Common myeloid progenitor, CD34-positive (primary cell): ENCODE results near the gene NPM1.

Experiments
- CTCF ChIA-PET: fragments of 350-600 bp; sonication (Branson Sonifier 250); formaldehyde crosslinking; loops from one replicate; lab custom pipeline; 2021; ENCODE audit warnings: antibody characterized with exemption; lab: Charles Lee
- POLR2A ChIA-PET: fragments of 350-600 bp; sonication (Branson Sonifier 250); formaldehyde crosslinking; loops from one replicate; lab custom pipeline; 2021; ENCODE audit warnings: antibody characterized with exemption; lab: Charles Lee
- DNase-seq, 3 donors: peaks; one replicate each; pipeline versions ENCODE4 v3.0.0 to v3.0.0-alpha.2; 2013
- H3K27ac ChIP-seq, 2 experiments: 1 replicate in 1 of 2; 2 replicates in 1 of 2; pipeline ENCODE4 v1.7.0; 2013; ENCODE audit warnings: inconsistent platforms in 2 of 2, low read length in 2 of 2, mild to moderate bottlenecking in 2 of 2, low read depth in 1 of 2, moderate library complexity in 1 of 2; ENCODE audit not compliant: severe bottlenecking in 2 of 2, insufficient read depth in 1 of 2, poor library complexity in 1 of 2
- H3K27me3 ChIP-seq, 5 experiments: replicated peaks in 2 of 5; 1 replicate in 3 of 5; 2 replicates in 2 of 5; pipeline versions ENCODE4 v1.6.1 to v1.7.0; 2013; ENCODE audit warnings: low read length in 4 of 5, mild to moderate bottlenecking in 2 of 5, moderate library complexity in 2 of 5, inconsistent platforms in 1 of 5; ENCODE audit not compliant: insufficient read depth in 5 of 5, control insufficient read depth in 4 of 5
- H3K36me3 ChIP-seq, 4 experiments: 1 replicate in 2 of 4; 2 replicates in 2 of 4; pipeline versions ENCODE4 v1.6.1 to v1.7.0; 2013; ENCODE audit warnings: low read length in 3 of 4, control low read depth in 1 of 4, mild to moderate bottlenecking in 1 of 4; ENCODE audit not compliant: control insufficient read depth in 4 of 4, insufficient read depth in 4 of 4
- H3K4me1 ChIP-seq, 4 experiments: 1 replicate in 3 of 4; 2 replicates in 1 of 4; pipeline versions ENCODE4 v1.6.1 to v1.7.1; 2013; ENCODE audit warnings: low read length in 3 of 4, mild to moderate bottlenecking in 3 of 4, control low read depth in 1 of 4, inconsistent platforms in 1 of 4, moderate library complexity in 1 of 4; ENCODE audit not compliant: control insufficient read depth in 4 of 4, insufficient read depth in 4 of 4; ENCODE audit errors: control extremely low read depth in 1 of 4
- H3K4me3 ChIP-seq, 7 experiments: 1 replicate in 4 of 7; 2 replicates in 3 of 7; pipeline versions ENCODE4 v1.5.1 to v1.7.0; 2013; ENCODE audit warnings: mild to moderate bottlenecking in 7 of 7, low read length in 6 of 7, moderate library complexity in 6 of 7, inconsistent platforms in 2 of 7, low read depth in 2 of 7, control low read depth in 1 of 7; ENCODE audit not compliant: insufficient read depth in 4 of 7, control insufficient read depth in 1 of 7; ENCODE audit errors: extremely low read depth in 1 of 7
- H3K9me3 ChIP-seq, 5 experiments: 1 replicate in 4 of 5; 2 replicates in 1 of 5; pipeline versions ENCODE4 v1.6.1 to v1.7.1; 2013; ENCODE audit warnings: low read length in 4 of 5, mild to moderate bottlenecking in 2 of 5, inconsistent platforms in 1 of 5, low read depth in 1 of 5, moderate library complexity in 1 of 5; ENCODE audit not compliant: control insufficient read depth in 4 of 5, insufficient read depth in 2 of 5; ENCODE audit errors: control extremely low read depth in 1 of 5
- WGBS: methylation state at CpG from one replicate; pipeline ENCODE4 v1.1.5; 2013; ENCODE audit not compliant: insufficient coverage; 5-methylcytosine and 5-hydroxymethylcytosine counted together

NPM1 gene

DNA sequence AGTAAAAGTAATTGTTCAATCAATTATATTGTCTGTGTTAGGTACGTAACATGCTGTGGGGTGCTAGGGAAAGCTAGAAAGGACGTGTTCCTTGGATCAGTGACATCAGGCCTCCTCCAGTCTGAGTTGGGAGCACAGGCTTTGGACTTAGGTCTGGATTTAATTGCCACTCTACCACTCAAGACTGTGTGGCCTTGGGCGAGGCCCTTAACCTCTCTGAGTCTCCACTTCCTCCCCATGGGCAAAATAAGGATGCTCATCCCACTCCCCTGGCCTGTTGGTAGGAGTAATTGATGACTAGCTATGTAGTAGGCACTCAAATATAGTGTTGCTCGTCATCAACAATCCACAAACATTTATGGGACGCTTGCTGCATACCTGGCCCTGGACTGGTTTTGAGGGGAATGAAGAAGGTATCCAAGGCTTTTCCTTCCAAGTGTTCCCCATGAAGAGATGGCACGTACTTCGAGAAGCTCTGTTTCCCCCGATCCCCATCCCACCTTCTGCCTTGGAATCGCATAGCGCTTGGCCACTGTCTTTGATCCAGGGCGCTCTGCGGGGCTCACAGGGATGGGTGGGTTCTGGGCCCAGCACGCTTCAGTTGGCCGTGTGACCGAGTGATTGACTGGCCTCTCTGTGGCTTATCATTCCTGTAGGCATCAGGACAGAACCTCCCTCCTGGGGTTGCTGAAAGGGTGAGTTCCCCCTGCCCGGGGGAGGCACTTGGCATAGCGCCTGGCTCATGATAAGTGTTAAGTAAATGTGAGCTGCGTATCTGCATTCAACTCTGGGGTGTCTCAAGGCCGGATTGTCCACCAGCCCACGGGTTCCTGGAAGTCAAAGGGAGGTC is 39.9 kb downstream of the NPM1 start:
- no peak overlapping the region for H3K4me3 ChIP-seq
- H3K9me3 ChIP-seq, result no peaks in the 10 kb centered on the region
- POLR2A ChIA-PET, result no interaction called here
- DNase-seq, result no peak
- H3K27me3 ChIP-seq, result peaks cover 0 to 2% (median 0%) of the 10 kb centered on the region in 5 experiments
- H3K36me3 ChIP-seq, result no peaks in the 10 kb centered on the region
- no peaks in the 10 kb centered on the region for H3K4me1 ChIP-seq
- WGBS, result 90% methylated on average over 12 of the region's 20 CpGs
- CTCF ChIA-PET, result interaction anchor here (1.1 kb wide), 1 partner anchor 432 kb away, joined by 3 read pairs; no protein-coding TSS in a partner anchor
- no peak overlapping the region for H3K27ac ChIP-seq

DNA sequence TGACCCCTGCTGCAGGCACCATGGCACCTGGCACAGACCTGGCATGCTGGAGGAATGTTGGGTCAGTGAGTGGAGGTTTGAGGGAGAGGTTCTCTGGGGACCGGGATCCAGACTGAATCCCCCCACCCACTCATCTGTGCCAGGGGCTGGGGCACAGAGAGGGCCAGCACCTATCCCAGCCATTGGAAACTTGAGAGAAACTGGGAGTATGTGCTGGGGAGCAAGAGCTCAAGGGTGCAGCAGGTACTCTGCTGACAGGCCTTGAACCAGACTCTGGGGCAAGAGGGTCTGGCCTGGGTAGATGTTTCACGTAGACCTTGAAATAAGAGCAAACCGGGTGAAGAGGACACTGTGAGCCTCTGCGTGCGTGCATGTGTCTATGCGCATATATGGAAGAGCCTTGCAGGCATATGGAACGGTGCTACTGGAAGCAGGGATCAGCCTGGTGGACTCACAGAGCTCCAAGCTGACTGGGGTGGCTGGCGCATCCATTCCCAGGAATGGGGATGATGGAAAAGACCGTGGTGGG is 40.6 kb downstream of the NPM1 start:
- H3K36me3 ChIP-seq, result no peaks in the 10 kb centered on the region
- H3K4me1 ChIP-seq, result no peaks in the 10 kb centered on the region
- 95% methylated on average over 8 of the region's 9 CpGs for WGBS
- H3K27me3 ChIP-seq, result peaks cover 0 to 2% (median 0%) of the 10 kb centered on the region in 5 experiments
- ChIA-PET CTCF (interaction anchor here (1.1 kb wide), 1 partner anchor 431 kb away, joined by 3 read pairs; no protein-coding TSS in a partner anchor), POLR2A (no interaction called here)
- H3K27ac ChIP-seq, result no peak overlapping the region
- no peak for DNase-seq
- no peaks in the 10 kb centered on the region for H3K9me3 ChIP-seq
- no peak overlapping the region for H3K4me3 ChIP-seq

DNA sequence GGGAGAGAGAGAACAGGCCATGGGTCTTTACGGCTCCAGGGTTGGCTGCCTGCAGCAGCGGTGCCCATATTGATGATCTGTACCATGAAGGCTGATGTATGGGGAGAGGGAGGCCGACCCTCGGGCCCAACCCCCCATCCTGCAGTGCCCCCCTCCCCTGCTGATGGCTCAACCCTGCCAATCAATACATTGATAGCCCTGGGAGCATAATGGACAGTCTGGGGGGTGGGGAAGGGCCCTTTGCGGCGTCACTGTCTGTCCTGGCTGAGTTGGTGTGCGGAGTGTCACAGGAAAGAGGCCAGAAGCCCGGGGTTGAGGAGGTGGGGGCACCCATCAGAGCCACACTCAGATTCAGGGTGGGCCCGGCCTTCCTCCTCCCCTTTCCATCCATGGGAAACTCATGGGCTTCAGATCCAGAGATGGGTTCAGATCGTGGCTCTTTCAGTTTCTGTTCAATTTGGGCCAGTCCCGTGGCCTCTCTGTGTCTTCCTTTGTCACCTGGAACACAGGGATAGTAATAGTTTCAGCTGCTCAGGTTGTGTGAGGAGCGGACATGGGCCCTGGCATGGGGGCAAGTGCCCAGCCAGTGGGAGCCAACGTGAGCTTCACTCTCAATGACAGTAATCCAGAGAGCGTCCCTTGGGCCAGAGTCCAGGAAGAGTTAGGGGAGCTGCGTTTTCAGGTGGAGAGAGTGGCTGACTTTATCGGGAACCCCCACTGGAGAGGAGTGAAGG is 41.3 kb downstream of the NPM1 start:
- Histone ChIP-seq H3K27me3 (peaks cover 0 to 2% (median 0%) of the 10 kb centered on the region in 5 experiments), H3K4me1 (no peaks in the 10 kb centered on the region), H3K9me3 (no peaks in the 10 kb centered on the region), H3K27ac (no peak overlapping the region), H3K4me3 (no peak overlapping the region), H3K36me3 (no peaks in the 10 kb centered on the region)
- 98% methylated on average over 11 of the region's 16 CpGs for WGBS
- DNase-seq, result no peak
- POLR2A ChIA-PET, result no interaction called here
- CTCF ChIA-PET, result interaction anchor here (0.5 to 1.1 kb wide), 3 partner anchors 8 to 56 kb away, joined by 3 to 7 read pairs (median 3); no protein-coding TSS in a partner anchor

DNA sequence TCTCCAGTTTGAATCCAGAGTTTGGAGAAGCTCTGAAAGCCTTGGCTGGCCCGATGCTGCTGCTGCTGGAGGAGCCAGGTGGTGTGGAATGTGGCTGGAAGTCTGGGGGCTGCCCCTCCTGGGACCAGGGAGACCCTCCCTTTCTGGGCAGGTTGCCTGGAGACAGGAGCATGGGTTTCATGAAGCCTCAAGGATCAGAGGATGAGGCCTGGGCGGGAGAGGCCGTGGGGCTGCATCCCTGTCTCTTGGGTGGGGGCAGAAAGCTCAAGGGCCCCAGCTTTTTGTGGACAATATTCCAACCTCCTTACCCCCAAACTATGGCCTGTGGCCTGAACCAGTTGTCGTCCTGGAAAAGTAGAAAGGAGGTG is 41.9 kb downstream of the NPM1 start:
- H3K4me1 ChIP-seq, result no peaks in the 10 kb centered on the region
- no peaks in the 10 kb centered on the region for H3K36me3 ChIP-seq
- H3K9me3 ChIP-seq, result no peaks in the 10 kb centered on the region
- DNase-seq, result no peak
- H3K27ac ChIP-seq, result no peak overlapping the region
- no peak overlapping the region for H3K4me3 ChIP-seq
- 100% methylated on average over 1 of the region's 4 CpGs for WGBS
- ChIA-PET POLR2A (no interaction called here), CTCF (interaction anchor here (0.5 to 1.1 kb wide), 3 partner anchors 8 to 55 kb away, joined by 3 to 7 read pairs (median 3); no protein-coding TSS in a partner anchor)
- peaks cover 0 to 2% (median 0%) of the 10 kb centered on the region in 5 experiments for H3K27me3 ChIP-seq

DNA sequence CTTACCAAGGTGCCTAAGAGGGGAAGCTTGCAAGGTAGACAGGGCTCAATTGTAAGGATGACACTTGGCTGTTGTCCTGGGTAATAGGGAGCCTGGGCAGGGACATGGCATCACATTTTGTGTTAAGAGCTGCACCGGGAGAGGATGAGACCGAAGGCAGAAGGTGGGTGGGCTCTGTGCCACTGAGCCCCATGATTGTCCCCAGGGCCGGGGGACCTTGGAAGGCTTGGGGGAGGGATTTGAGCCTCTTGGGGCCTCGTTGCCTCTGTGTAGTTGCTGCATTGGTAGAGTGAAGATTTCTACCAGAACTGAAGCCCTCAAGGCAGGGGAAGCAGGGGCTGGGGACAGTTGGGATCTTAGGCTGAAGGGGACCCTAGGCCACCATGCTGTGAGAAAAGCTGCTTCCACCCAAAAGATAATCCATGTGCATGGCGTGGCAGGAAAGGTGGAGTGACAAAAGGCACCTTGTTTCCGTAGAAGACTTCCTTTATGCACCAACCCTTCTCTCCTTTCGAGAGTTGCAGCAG is 43.7 kb downstream of the NPM1 start:
- 100% methylated on average over 5 of the region's 7 CpGs for WGBS
- Histone ChIP-seq H3K27ac (no peak overlapping the region), H3K9me3 (no peaks in the 10 kb centered on the region), H3K36me3 (no peaks in the 10 kb centered on the region), H3K27me3 (peaks cover 0 to 2% (median 0%) of the 10 kb centered on the region in 5 experiments), H3K4me1 (no peaks in the 10 kb centered on the region), H3K4me3 (no peak overlapping the region)
- no peak for DNase-seq
- ChIA-PET CTCF (interaction anchor here (1.1 kb wide), 1 partner anchor 12 kb away, joined by 3 read pairs; the partner anchor contains the start of gene FGF18), POLR2A (no interaction called here)

DNA sequence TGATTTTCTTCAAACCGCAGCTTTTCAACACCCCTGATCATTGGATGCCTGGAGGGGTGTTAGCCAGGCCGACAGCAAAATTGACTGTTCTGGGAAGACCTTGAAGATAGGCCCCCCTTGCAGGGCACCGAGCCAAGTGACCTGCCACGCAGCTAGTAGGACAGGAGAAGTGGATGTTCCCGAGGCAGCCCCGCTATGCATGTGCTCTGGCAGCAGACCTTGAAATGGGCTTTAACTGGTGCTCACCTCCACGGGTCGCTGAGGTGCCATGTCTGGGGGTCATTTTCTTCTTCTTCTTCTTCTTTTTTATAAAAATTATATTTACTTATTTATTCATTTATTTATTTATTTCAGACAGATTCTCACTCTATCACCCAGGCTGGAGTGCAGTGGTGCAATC is 44.4 kb downstream of the NPM1 start:
- H3K9me3 ChIP-seq, result no peaks in the 10 kb centered on the region
- no peaks in the 10 kb centered on the region for H3K36me3 ChIP-seq
- DNase-seq, result no peak
- no peak overlapping the region for H3K27ac ChIP-seq
- WGBS, result 81% methylated on average over 4 of the region's 8 CpGs
- H3K4me3 ChIP-seq, result no peak overlapping the region
- H3K4me1 ChIP-seq, result no peaks in the 10 kb centered on the region
- peaks cover 0 to 2% (median 0%) of the 10 kb centered on the region in 5 experiments for H3K27me3 ChIP-seq
- ChIA-PET CTCF (interaction anchor here (1.1 kb wide), 1 partner anchor 13 kb away, joined by 3 read pairs; the partner anchor contains the start of gene FGF18), POLR2A (no interaction called here)
